GM19372 (cell line): Measurements from ENCODE around the gene CCT6A.
A peak's percentile ranks its signal among the peaks of the same experiment; 100 is the strongest.
"Not testable (repeated sequence)": the region's sequence is repeated elsewhere in the genome, so short reads cannot be mapped to it uniquely, and the experiment has no call there.

Experiments used
- ATAC-seq: cut with Tn5 transposase; IDR thresholded peaks from one replicate; pipeline ENCODE4 v1.9.1; 2021; ENCODE audit warnings: mild to moderate bottlenecking, low read depth, moderate library complexity; ENCODE audit not compliant: unreplicated experiment

CCT6A gene, protein sequence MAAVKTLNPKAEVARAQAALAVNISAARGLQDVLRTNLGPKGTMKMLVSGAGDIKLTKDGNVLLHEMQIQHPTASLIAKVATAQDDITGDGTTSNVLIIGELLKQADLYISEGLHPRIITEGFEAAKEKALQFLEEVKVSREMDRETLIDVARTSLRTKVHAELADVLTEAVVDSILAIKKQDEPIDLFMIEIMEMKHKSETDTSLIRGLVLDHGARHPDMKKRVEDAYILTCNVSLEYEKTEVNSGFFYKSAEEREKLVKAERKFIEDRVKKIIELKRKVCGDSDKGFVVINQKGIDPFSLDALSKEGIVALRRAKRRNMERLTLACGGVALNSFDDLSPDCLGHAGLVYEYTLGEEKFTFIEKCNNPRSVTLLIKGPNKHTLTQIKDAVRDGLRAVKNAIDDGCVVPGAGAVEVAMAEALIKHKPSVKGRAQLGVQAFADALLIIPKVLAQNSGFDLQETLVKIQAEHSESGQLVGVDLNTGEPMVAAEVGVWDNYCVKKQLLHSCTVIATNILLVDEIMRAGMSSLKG

GRCh38 chr7:56051339-56052191, at the start of gene CCT6A, which contains the start of gene PSPH:
CCT6A (plus strand) TSS chr7:56051765; CDS start chr7:56051849, 84 bp downstream.
PSPH (minus strand) TSS chr7:56051444; CDS start chr7:56021212, 30,232 bp downstream.
- peak; percentile 96 for ATAC-seq

DNA sequence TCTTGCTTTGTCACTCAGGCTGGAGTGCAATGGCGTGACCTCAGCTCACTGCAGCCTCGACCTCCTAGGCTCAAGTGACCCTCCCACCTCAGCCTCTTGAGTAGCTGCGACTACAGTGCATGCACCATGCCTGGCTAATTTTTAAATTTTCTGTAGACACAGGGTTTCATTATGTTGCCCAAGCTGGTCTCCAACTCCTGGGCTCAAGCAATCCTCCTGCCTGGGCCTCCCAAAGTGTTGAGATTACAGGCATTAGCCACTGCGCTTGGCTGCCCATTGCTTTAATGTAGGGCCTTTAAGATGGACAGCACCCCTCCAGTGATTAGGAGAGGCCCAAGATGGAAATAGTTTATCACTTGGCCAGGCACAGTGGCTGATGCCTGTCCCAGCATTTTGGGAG, 47.8 kb upstream of the CCT6A start:
- no peak for ATAC-seq

GRCh38 chr7:56007167-56007652, 44.4 kb upstream of the CCT6A start:
- ATAC-seq, result no peak

- ATAC-seq, result no peak
These were observed 43.7 kb upstream of the CCT6A start for GRCh38 chr7:56007891-56008290.

DNA sequence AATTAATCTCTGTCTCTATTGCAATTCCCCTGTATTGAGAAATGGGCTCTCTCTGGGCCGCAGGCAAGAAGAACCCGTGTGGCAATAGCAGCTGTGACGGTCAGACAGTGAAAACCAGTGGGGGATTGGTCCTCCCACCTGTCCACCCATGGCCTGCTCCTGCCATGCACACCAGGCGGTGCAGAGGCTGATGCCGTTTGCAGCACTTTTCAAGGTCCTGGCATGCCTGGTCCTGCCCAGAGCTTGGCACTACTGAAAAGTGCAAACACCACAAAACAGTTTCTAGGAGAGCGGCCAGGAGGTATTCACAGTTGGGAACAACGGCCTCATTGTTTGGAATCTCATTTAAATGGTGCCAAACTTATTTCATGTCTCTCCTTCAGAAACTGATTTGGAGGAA, 41.9 kb upstream of the CCT6A start:
- ATAC-seq, result no peak

DNA sequence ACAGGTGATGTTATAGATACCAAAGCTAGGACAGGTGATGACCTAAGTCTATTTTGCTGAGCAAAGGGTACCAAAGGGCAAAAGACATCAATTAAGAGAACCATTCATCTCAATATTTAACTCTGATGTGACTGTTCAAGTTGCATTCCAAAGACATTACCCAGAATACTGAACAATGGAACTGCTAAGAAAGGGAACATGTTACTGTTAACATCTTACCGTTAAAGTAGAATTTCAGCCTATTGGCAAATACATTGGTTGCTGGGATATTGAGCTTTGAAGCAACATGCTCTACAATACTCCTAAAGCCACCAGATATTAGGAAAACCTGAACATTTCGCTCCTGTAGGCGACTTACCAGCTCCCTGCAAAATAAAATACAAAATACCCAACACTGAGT, 34.5 kb upstream of the CCT6A start:
- ATAC-seq, result not testable (repeated sequence)

GRCh38 chr7:56019501-56019900, 32.1 kb upstream of the CCT6A start:
- no peak for ATAC-seq

- no peak for ATAC-seq
These were observed 28.1 kb upstream of the CCT6A start for GRCh38 chr7:56023500-56023899.

GRCh38 chr7:56026538-56026937, 25.0 kb upstream of the CCT6A start:
- ATAC-seq, result no peak

DNA sequence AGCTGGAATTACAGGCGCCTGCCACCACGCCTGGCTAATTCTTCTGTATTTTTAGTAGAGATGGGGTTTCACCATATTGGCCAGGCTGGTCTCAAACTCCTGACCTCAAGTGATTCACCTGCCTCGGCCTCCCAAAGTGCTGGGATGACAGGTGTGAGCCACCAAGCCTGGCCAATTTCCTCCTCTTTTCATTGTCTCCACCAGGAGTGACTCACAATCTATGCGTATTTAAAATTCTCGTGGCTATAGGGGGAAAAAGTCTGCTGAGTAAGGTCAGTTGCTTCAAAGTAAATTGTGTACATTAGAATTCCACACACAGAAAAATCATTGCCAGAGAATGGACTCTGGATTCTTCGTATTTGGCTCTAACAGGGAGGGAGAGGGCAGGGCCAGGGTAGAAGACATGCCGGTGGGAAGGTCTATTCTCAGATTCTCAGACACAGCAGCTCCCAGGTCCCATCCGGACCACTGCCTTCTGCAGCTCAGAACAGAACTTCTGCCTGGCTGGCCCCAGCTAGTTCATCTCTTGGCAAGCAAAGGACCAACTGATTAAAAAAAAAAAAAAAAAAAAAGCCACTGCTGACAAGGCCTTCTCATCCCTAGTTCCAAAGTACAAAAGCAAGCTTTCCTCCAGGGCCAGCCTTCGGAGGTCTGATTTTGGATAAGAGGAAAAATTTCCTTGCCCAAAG, 22.5 kb upstream of the CCT6A start:
- no peak for ATAC-seq

DNA sequence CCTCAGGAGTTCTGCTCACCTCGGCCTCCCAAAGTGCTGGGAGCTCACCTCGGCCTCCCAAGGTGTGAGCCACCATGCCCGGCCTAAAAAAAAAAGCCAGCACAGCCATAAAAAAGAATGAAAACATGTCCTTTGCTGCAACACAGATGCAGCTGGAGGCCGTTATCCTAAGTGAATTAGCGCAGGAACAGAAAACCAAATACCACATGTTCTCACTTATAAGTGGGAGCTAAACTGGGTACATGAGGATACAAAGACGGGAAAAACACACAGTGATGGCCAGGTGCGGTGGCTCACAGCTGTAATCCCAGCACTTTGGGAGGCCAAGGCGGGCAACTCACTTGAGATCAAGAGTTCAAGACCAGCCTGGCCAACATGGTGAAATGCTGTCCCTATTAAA, 21.2 kb upstream of the CCT6A start:
- no peak for ATAC-seq

DNA sequence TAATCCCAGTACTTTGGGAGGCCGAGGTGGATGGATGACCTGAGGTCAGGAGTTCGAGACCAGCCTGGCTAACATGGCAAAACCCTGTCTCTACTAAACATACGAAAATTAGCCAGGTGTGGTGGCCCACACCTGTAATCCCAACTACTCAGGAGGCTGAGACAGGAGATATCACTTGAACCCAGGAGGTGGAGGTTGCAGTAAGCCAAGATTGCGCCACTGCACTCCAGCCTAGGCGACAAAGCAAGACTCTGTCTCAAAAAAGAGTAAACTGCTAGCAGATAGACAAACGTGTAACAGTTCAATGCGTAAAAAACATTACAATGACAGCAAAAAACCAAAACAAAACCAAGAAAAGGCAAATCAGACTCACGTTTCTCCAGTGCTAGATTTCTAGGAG, 20.0 kb upstream of the CCT6A start:
- ATAC-seq, result not testable (repeated sequence)

- ATAC-seq, result not testable (repeated sequence)
These were observed 19.0 kb upstream of the CCT6A start for GRCh38 chr7:56032578-56032977.

DNA sequence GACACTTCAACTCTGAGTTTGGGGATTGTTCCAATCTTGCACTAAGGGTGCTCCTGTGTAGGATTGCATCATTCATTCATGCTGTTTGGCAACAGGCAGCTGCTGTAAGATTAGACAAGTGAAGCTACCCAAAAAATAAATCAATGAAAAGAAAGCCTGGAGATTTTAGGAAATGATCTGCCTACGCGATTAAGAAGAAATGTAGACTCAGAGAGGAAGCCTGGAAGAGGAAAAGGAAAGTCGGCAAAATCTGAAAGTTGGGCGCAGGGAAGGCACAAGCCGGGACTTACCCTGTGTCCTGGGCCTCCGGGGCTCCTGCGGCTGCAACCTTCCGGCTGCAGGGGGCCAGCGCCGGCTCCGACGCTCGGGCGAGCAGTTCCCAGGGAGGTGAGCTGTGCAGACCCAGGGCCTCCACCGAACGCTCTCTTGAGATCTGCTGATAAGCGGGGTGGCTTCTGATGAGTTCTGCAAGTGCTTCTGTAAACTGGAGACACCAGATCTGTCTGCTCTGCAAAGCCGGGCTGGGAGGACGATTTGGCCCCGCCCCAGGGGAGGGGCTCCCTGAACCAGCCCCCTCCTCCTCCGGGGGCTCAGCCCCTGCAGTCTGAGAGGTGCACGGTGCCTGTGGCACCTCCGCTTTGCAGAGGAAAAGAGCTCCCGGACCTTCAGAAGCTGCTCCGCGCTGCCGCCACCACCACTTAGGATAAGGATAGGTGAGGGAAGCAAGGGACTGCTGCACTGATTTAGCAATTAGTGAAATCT, 17.7 kb upstream of the CCT6A start:
- peak; percentile 96 for ATAC-seq

GRCh38 chr7:56040730-56041129, 10.8 kb upstream of the CCT6A start:
- no peak for ATAC-seq

DNA sequence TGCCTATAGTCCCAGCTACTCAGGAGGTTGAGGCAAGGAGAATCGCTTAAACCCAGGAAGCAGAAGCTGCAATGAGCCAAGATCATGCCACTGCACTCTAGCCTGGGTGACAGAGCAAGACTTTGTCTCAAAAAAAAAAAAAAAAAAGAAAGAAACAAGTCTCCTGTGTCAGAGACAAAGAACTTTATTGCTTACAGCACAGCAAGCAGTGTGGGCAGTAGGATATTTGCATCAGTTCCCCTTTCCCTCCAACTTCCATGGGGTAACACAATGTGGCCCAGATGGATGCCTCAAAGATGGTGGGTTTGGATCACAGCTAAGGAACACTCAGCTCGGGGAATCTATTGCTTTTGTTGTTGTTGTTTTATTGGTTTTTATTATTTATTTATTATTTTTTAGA, 5.8 kb upstream of the CCT6A start:
- not testable (repeated sequence) for ATAC-seq

DNA sequence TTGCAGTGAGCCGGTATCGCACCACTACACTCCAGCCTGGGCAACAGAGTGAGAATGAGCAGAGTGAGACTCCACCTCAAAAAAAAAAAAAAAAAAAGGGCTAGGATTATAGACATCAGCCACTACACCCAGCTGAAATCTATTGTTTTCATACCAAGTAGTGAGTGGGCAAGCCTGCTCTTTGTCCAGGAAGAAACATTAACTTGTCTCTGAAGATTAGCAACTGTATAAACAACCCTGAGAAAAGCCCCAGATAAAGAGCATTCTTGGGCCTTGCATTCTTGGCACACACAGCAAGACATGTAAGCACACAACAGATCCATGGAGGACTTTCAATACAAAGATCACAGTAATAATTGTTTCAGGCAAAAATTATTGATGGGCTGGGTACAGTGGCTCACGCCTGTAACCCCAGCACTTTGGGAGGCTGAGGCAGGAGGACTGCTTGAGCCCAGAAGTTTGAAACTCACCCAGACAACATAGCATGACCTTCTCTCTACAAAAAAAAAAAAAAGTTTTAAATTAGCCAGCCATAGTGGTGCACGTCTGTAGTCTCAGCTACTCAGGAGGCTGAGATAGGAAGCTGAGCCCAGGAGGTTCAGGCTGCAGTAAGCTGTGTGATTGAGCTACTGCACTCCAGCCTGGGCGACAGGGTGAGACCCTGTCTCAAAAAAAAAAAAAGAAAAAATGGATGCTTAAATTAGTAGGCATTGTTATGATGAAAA, 4.7 kb upstream of the CCT6A start:
- no peak for ATAC-seq

DNA sequence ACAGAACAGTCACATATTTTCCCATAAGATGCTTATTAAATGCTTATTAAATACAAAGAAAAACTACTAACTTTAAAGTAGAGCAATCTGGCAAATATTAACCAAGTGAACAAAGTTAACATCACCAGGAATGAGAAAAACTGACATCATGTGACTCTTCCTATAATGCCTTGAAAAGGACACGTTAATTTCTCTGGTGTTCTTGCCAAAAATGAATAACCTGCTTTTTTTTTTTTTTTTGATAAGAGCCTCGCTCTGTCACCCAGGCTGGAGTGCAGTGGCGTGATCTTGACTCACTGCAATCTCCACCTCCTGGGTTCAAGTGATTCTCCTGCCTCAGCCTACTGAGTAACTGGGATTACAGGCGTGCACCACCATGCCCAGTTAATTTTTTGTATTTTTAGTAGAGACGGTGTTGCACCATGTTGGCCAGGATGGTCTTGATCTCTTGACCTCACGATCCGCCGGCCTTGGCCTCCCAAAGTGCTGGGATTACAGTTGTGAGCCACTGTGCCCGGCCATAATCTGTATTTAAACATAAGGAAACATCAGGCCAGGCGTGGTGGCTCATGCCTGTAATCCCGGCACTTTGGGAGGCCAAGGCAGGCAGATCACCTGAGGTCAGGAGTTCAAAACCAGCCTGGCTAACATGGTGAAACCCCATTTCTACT, 4.0 kb upstream of the CCT6A start:
- not testable (repeated sequence) for ATAC-seq

DNA sequence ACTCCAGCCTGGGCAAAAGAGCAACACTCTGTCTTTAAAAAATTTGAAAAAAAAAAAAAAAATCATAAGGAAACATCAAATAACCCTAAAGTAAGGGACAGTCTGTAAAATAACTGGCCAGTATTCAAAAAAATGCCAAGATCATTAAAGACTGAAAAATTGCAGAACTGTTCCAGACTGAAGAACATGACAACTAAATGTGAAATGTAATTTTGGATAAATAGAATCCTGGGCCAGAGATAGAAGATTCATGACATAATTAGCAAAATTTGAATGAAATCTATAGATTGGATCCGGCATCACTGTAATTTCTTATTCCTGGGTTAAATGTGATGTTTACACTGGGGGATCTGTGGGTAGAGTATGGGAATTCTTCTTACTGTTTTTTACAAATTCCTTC, 3.3 kb upstream of the CCT6A start:
- no peak for ATAC-seq
